Inflammatory macrophage (primary cell): Measurements from ENCODE around the gene RSRC1.
"Not testable (repeated sequence)": the region's sequence is repeated elsewhere in the genome, so short reads cannot be mapped to it uniquely, and the experiment has no call there.

ENCODE experiments used
- DNase-seq, 2 donors: peaks; one replicate each; pipeline ENCODE4 v3.0.0-alpha.2; 2020 to 2022

The RSRC1 gene

DNA sequence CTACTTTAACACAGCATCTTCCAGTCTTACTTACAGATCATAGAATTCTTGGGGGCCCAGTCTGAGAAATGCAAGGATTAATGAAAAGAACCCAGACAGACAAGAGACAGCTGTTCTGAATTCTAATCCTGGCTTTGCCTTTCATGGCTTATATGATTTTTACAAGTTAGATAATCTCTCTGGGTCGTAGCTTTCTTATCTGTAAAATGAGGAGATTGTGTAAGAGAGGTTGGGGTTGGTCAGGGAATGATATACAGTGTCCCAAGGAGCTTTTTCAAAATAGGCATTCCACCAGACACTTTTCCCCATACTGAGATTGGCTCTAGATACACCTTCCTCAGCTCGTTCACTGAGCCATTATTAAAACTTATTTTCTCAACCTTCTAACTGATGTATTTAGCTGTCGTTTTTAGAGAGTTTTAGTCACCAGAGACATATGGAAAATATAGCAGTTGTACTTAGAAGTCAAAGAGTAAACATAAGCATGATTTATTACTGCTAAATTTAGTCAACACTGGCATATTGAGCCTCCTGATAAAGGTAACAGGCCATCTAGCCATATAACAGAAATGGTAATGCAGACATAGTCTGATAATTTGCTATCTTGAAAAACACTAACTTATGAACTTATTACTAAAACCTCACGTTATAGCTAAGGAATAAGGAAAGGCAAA is 298.1 kb downstream of the RSRC1 start:
- no peak for DNase-seq

GRCh38 chr3:158408518-158408897 is 298.6 kb downstream of the RSRC1 start:
- DNase-seq: not testable (repeated sequence)

- no peak for DNase-seq
These were observed 308.1 kb downstream of the RSRC1 start for GRCh38 chr3:158418035-158418434.

- no peak for DNase-seq
These were observed 310.1 kb downstream of the RSRC1 start for GRCh38 chr3:158419820-158420653.

DNA sequence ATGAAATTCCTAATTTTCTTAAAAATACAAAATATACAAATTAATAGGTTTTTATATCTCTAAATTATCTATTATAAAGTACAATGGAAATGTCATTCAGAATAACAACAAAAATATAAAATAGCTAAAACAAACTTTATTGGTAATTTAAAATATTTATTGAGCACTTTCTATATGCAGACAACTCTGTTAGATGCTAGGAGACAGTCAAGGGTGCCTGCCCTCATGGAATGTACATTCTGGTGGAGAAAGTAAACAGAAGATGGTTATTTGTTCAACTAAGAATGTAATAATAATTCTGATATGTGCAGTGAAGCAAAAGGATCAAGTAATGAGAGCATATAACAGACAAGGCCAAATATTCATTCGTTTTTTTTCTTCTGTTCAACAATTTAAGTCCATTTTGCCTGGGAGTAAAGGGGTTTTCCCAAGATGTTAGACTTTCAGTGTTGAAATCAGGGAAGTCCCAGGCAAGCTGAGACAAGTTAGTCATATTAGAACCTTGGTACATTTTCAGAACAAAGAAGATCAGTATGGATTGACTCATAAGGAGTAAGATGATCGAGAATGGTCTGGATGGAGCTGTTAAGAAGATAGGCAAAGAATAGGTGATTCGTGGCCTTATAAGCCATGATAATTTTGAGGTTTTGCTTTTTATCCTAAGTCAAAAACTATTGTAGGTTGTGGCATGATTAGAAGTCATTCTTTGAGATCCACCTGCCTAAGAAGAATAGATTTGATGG is 310.9 kb downstream of the RSRC1 start:
- peak; percentile 47 to 64 for DNase-seq

DNA sequence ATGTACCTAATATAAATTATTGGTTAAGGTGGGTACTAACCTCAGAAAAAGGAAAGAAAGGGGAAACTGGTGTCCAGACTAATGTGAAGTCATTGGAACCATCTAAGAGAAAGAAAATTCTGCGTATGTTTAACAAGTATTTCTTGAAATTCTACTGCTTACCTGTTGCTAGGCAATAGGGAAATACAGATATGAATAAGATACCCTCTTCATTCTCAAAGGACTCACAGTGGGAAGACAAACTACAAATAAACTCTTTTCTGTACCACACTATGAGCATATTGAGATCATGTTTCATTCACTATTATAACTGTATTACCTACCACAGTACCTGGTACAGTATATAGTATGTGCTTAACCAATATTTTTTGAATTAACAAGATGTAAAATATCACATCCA is 320.6 kb downstream of the RSRC1 start:
- DNase-seq: no peak

DNA sequence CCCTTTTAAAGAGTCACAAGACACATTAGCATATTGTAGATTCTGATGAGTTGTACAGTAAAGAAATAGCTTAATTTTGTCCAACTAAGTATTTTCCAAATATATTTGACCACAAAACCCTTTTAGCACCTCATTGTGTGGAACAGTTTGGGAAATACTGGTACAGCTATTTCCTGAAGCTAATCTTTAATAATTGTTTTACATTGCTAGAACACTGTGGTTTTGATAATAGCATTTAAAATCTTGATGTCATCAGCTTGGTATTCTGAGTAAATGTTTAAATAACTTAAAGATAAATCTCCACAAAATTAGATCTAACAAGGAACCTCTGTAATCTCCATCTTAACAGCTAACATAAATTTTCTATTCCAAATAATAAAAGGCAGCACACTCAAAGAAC is 321.1 kb downstream of the RSRC1 start:
- no peak for DNase-seq

DNA sequence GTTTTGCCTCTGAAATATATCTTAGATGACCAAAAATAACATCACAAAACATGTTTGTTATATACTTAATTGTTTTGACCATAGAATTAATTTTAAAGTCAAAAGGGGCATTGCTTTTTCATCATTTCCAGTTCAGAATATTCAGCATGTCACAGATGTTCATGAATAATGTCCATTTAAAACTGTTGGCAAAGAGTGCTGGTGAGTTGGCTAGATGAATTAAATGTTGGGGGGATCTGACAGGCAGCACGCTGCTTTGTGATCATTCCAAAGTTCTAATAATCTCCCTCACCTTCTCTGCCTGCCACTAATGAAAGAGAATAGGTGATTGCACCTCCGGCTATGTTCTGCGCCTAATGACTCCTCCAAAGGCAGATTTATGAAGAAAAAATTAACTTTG is 321.9 kb downstream of the RSRC1 start:
- no peak for DNase-seq

GRCh38 chr3:158434412-158435038 is 324.6 kb downstream of the RSRC1 start:
- DNase-seq: peak; percentile 71 to 78

- DNase-seq: no peak
These were observed 333.7 kb downstream of the RSRC1 start for GRCh38 chr3:158443632-158444031.

DNA sequence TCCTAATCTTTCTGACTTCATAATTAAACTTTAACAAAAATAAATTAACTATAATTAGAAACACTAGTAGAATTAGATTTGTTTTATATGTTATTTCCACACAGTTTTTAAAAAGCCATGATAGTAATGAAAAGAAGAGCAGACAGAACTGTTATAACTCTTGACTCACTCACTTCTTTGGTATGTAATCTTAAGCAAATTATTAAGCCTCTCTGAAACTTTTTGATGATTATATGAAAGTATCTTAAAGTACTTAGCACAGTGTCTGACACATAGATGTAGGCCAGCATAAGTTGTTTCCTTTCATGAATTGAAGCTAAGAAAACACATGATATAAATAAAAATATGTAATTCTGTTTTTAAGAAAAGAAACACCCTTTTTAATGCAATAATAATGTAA is 337.5 kb downstream of the RSRC1 start:
- no peak for DNase-seq

DNA sequence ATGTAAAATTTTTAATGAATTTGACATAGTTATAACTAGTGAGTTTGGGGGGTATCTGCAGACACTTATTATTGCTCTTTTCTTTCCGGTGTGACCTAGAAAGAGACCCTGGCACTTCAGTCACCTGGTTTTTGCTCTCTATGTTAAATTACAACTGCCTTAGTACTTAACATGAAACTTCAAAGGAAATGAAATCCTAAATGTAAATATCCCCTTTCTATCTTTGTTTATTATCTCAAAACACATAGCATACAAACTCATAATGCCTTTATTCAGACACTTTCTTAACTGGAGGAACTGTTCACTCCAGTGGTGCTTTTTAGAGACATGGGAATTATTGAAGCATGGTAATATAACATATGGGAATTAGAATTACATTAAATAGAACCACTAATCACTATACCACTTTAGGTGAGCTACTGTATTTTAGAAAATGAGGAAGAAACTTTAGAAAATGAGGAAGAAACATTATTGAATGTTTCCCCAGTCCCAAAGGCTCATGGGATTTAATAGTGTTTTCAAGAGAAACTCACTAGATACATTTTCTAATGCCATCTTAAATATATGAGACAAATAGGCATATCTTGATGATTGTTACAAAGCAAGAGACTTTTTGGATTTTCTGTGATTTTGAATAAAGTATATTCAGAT is 341.6 kb downstream of the RSRC1 start:
- peak in 1 of 2 donors; percentile 18 for DNase-seq

DNA sequence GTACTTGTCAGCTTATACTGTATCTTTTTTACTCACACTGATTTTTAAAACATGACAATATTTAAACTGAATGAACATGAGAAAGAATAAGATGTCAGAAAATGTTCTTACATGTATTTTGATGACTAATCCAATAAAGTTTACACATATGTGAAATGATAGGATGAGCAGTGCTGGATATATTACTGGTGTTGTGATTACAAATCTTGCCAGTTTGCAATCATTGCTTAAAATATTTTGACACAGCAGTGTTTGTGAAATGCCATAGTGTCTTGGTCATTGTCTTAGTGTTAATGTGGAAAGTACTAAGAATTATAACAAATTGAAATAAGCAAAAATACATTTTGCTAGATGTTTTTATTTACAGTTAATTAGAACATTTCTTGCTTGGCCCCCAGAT is 342.4 kb downstream of the RSRC1 start:
- peak in 1 of 2 donors; percentile 53 for DNase-seq

GRCh38 chr3:158453004-158453403 is 343.1 kb downstream of the RSRC1 start:
- DNase-seq: no peak

DNA sequence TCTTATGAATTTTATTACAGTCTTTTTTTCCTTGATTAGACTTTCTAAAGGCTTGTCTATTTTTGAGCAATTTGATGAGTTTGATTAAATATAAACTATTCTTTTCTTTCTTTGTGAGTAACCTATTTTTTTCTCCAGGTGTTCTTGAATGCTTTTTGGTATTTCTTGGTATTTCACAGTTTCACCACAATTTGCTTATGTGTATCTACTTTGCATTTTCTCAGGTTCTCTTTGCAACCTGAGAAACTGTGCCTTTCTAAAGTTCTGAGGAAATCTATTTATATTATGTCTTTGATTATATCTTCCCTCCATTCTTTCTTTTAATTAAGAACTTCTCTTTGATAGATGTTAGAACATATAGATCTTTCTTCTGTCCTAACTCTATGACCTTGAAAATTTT is 344.0 kb downstream of the RSRC1 start:
- DNase-seq: no peak

GRCh38 chr3:158455406-158455805 is 345.5 kb downstream of the RSRC1 start:
- no peak for DNase-seq

DNA sequence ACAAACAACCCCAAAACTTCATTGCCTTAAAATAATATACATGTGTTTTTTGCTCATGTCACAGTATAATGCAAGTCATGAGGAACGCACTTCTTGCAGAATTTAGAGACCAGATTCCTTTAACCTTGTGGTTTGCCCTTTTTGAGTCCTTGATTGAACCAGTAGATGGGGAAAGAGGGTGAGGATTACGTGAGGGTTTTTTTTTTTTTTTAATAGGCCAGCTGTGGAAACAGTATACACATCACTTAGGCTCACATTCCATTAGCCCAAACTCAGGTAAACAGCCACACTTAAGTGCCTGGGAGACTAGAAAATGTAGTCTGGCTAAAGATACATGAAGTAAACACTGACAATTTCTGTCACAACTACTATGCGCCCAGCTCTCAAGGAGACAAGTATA is 346.2 kb downstream of the RSRC1 start:
- DNase-seq: no peak

GRCh38 chr3:158458464-158458863 is 348.6 kb downstream of the RSRC1 start:
- no peak for DNase-seq

GRCh38 chr3:158460926-158461325 is 351.0 kb downstream of the RSRC1 start:
- DNase-seq: peak; percentile 1 to 61

- no peak for DNase-seq
These were observed 353.7 kb downstream of the RSRC1 start for GRCh38 chr3:158463556-158463955.

DNA sequence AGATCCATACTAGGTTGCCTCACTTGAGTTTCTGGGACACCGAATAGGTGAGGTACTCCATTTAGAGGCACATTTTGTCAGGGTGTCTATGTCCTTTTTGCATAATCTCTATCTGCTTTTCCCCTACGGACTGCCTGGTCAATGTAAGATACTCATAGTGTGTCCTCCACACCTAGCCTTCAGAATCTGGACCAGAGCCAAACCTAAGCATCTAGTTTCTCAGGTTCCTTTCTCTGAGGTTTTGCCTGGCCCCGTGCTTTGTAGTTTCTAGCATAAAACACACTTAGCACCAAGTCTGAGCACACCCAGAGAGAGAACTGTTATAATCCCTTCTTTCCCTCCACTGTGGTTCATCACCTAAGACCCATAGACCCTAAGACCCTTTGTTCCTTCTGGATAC is 355.2 kb downstream of the RSRC1 start:
- no peak for DNase-seq

DNA sequence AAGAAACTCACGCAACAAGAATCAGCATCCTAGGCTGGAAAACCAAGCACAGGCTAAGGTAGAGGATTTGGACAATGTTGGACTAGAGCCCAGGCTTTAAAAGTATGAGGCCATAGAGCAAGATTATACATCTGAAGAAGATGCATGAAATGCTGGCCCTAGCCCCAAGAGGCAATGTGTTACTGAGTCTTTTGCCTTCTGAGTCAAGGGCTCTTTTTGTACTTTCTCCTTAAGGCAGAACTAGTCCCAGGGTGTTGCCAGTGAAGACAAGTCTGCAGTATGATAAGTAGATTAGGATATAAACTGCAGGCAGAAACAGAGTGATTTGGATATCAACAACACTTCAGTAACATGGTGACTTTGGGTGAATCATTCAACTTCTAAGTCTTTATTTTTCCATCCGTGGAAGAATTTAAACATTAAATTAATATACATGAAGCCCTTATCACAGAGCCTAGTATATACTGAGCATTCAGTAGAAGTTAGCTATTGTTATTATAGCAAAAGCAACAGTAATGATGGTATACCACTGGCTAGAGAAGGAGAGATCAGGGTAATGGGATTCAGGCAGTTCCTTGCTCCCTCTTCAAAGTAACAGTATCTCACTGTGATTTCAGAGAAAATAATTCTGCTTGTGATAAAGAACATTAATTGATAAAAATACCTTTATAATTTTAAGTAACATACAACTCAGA is 361.2 kb downstream of the RSRC1 start:
- DNase-seq: no peak
